Neural cell (in vitro differentiated cells): ENCODE measurements around the gene SH3YL1. TPM values are rescaled to one million over a fixed set of nuclear protein-coding genes. Genes with fewer than 3 reads are reported as not detected.

ENCODE experiments used
- H2AFZ ChIP-seq: fragments of 200-600, 300-800 bp; sonication (generic), shearing (Covaris generic); 2 replicates; pipeline ENCODE4 v1.6.0; 2014; ENCODE audit warnings: low read depth, mild to moderate bottlenecking, antibody characterized with exemption, low read length, moderate library complexity
- H3F3A ChIP-seq: fragments of 200-600 bp; shearing (Covaris generic); 2 replicates; pipeline ENCODE4 v1.6.1; 2016; ENCODE audit warnings: mild to moderate bottlenecking, moderate library complexity, mixed read lengths, antibody characterized with exemption, low read length; ENCODE audit not compliant: insufficient read depth, poor library complexity, severe bottlenecking
- H3K27ac ChIP-seq: fragments of 200-600, 300-800 bp; sonication (generic), shearing (Covaris generic); 2 replicates; pipeline ENCODE4 v1.5.1; 2014; ENCODE audit warnings: mild to moderate bottlenecking, low read length, moderate library complexity
- H3K27me3 ChIP-seq: fragments of 300-800, 200-600 bp; sonication (generic), shearing (Covaris generic); 2 replicates; pipeline ENCODE4 v1.6.0; 2014; ENCODE audit warnings: mild to moderate bottlenecking, low read depth, low read length, moderate library complexity; ENCODE audit not compliant: insufficient read depth
- H3K36me3 ChIP-seq: fragments of 300-800, 200-600 bp; sonication (generic), shearing (Covaris generic); 2 replicates; pipeline ENCODE4 v1.5.1; 2014; ENCODE audit warnings: mild to moderate bottlenecking, antibody characterized with exemption, low read length, moderate library complexity; ENCODE audit not compliant: insufficient read depth
- H3K4me2 ChIP-seq: fragments of 300-800, 200-600 bp; sonication (generic), shearing (Covaris generic); 2 replicates; pipeline ENCODE4 v1.6.0; 2014; ENCODE audit warnings: mild to moderate bottlenecking, low read length
- H3K4me3 ChIP-seq: fragments of 300-800, 200-600 bp; sonication (generic), shearing (Covaris generic); 2 replicates; pipeline ENCODE4 v1.5.1; 2014; ENCODE audit warnings: mild to moderate bottlenecking, low read length, moderate library complexity
- H3K79me2 ChIP-seq: fragments of 200-600 bp; shearing (Covaris generic); replicated peaks from 2 replicates; pipeline ENCODE4 v1.6.0; 2014; ENCODE audit warnings: mild to moderate bottlenecking, low read length, moderate library complexity; ENCODE audit not compliant: insufficient read depth
- H3K9ac ChIP-seq: fragments of 300-800, 200-600 bp; sonication (generic), shearing (Covaris generic); 2 replicates; pipeline ENCODE4 v1.6.1; 2016; ENCODE audit warnings: mild to moderate bottlenecking, low read length, mixed read lengths
- H3K9me2 ChIP-seq: fragments of 200-600 bp; shearing (Covaris generic); 2 replicates; pipeline ENCODE4 v1.6.1; 2016; ENCODE audit warnings: mild to moderate bottlenecking, low read length, mixed read lengths; ENCODE audit not compliant: insufficient read depth
- H3K9me3 ChIP-seq: fragments of 200-600, 300-800 bp; sonication (generic), shearing (Covaris generic); 2 replicates; pipeline ENCODE4 v1.6.1; 2016; ENCODE audit warnings: mild to moderate bottlenecking, mixed run types, low read length, moderate library complexity, mixed read lengths
- H4K20me1 ChIP-seq: fragments of 200-600 bp; shearing (Covaris generic); 2 replicates; pipeline ENCODE4 v1.6.1; 2016; ENCODE audit warnings: mild to moderate bottlenecking, mixed run types; ENCODE audit not compliant: insufficient read depth
- CTCF ChIP-seq: fragments of 450-650 bp; IDR thresholded peaks from 2 replicates; pipeline ENCODE4 v1.5.1; 2014; ENCODE audit warnings: antibody characterized with exemption, mild to moderate bottlenecking, moderate library complexity; ENCODE audit not compliant: poor library complexity, severe bottlenecking
- MXI1 ChIP-seq: fragments of 450-650 bp; conservative IDR thresholded peaks from 2 replicates; pipeline ENCODE4 v1.6.1; 2014; ENCODE audit warnings: antibody characterized with exemption, mild to moderate bottlenecking; ENCODE audit not compliant: poor library complexity, severe bottlenecking
- RAD21 ChIP-seq: fragments of 450-650 bp; conservative IDR thresholded peaks from 2 replicates; pipeline ENCODE4 v1.6.1; 2014; ENCODE audit warnings: antibody characterized with exemption, mild to moderate bottlenecking, moderate library complexity
- REST ChIP-seq: IDR thresholded peaks from 2 replicates; pipeline ENCODE4 v1.6.1; 2012; ENCODE audit warnings: borderline replicate concordance
- SMC3 ChIP-seq: fragments of 450-650 bp; conservative IDR thresholded peaks from 2 replicates; pipeline ENCODE4 v1.6.1; 2014; ENCODE audit warnings: antibody characterized with exemption, mild to moderate bottlenecking, moderate library complexity; ENCODE audit not compliant: poor library complexity
- TAF1 ChIP-seq: IDR thresholded peaks from 2 replicates; pipeline ENCODE4 v1.6.1; 2012; ENCODE audit warnings: low read depth
- polyA plus RNA-seq: library from polyadenylated mRNA; depleted of rRNA; stranded (reverse); fragments of >200 nt; gene quantifications from 2 replicates; pipeline ENCODE4 v1.2.3, GENCODE V29; 2014

The SH3YL1 gene
- polyA plus RNA-seq, 1 donor from 2014 or later: 70.6 TPM

GRCh38 chr2:252001-252602, 11.7 kb downstream of the SH3YL1 start:
- Histone ChIP-seq H3K79me2 (no peaks in the 10 kb centered on the region), H3K27me3 (no peaks in the 10 kb centered on the region), H2AFZ (no peak overlapping the region), H3K4me2 (no peak overlapping the region), H3K27ac (no peak overlapping the region), H4K20me1 (no peaks in the 10 kb centered on the region), H3K36me3 (peaks cover 6% of the 10 kb centered on the region), H3K9me3 (no peaks in the 10 kb centered on the region), H3K9ac (no peak overlapping the region), H3F3A (no peaks in the 10 kb centered on the region), H3K9me2 (no peaks in the 10 kb centered on the region), H3K4me3 (no peak overlapping the region)
- TF ChIP-seq SMC3 (no peak), TAF1 (no peak), CTCF (no peak), REST (no peak), MXI1 (no peak), RAD21 (no peak)

- no peaks in the 10 kb centered on the region for H3K9me3 ChIP-seq
- H3K9me2 ChIP-seq: no peaks in the 10 kb centered on the region
- H3F3A ChIP-seq: no peaks in the 10 kb centered on the region
- H3K27ac ChIP-seq: no peak overlapping the region
- TF ChIP-seq CTCF: no peak
- TF ChIP-seq TAF1: no peak
- no peak for TF ChIP-seq SMC3
- H2AFZ ChIP-seq: no peak overlapping the region
- H3K27me3 ChIP-seq: no peaks in the 10 kb centered on the region
- H3K4me3 ChIP-seq: no peak overlapping the region
- no peaks in the 10 kb centered on the region for H4K20me1 ChIP-seq
- peaks cover 6% of the 10 kb centered on the region for H3K36me3 ChIP-seq
- no peak overlapping the region for H3K4me2 ChIP-seq
- H3K9ac ChIP-seq: no peak overlapping the region
- H3K79me2 ChIP-seq: no peaks in the 10 kb centered on the region
Observed at GRCh38 chr2:249538-250042, 14.2 kb downstream of the SH3YL1 start.
